Fibroblast of pulmonary artery (primary cell): ENCODE measurements around the gene LYST.

Experiments
- DNase-seq: peaks from one replicate; pipeline ENCODE4 v3.0.0-alpha.2; 2010; ENCODE audit warnings: low read depth
- H3K4me3 ChIP-seq: replicated peaks from 2 replicates; pipeline ENCODE4 v1.5.1; 2011; ENCODE audit warnings: low read depth, mild to moderate bottlenecking, control low read depth, low read length, moderate library complexity
- CTCF ChIP-seq: IDR thresholded peaks from 2 replicates; pipeline ENCODE4 v1.5.1; 2011; ENCODE audit warnings: mild to moderate bottlenecking, control low read depth, low read length, inconsistent platforms; ENCODE audit errors: missing control alignments

Gene LYST

GRCh38 chr1:235820061-235820460 lies 46.6 kb downstream of the LYST start:
- TF ChIP-seq CTCF: no peak
- no peak overlapping the region for H3K4me3 ChIP-seq
- DNase-seq: no peak

- DNase-seq: no peak
- TF ChIP-seq CTCF: no peak
Measured at GRCh38 chr1:235818632-235819136, 48.0 kb downstream of the LYST start.

DNA sequence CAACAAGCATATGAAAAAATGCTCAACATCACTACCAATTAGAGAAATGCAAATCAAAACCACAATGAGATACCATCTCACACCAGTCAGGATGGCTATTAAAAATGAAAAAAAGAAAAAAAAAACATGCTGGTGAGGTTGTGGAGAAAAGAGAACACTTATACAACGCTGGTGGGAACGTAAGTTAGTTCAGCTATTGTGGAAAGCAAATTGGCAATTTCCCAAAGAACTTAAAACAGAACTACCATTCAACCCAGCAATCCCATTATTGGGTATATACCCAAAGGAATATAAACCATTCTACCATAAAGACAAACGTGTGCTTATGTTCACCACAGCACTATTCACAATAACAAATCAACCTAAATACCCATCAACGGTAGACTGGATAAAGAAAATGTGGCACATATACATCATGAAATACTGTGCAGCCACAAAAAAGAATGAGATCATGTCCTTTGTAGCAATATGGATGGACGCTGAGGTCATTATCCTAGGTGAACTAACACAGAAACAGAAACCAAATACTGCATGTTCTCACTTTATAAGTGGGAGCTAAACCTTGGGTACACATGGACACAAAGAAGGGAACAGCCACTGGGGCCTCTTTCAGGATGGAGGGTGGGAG lies 49.5 kb downstream of the LYST start:
- no peak for TF ChIP-seq CTCF
- no peak overlapping the region for H3K4me3 ChIP-seq
- DNase-seq: no peak

More at GRCh38 chr1:235818632-235819136, 48.0 kb downstream of the LYST start:
- H3K4me3 ChIP-seq: no peak overlapping the region

DNA sequence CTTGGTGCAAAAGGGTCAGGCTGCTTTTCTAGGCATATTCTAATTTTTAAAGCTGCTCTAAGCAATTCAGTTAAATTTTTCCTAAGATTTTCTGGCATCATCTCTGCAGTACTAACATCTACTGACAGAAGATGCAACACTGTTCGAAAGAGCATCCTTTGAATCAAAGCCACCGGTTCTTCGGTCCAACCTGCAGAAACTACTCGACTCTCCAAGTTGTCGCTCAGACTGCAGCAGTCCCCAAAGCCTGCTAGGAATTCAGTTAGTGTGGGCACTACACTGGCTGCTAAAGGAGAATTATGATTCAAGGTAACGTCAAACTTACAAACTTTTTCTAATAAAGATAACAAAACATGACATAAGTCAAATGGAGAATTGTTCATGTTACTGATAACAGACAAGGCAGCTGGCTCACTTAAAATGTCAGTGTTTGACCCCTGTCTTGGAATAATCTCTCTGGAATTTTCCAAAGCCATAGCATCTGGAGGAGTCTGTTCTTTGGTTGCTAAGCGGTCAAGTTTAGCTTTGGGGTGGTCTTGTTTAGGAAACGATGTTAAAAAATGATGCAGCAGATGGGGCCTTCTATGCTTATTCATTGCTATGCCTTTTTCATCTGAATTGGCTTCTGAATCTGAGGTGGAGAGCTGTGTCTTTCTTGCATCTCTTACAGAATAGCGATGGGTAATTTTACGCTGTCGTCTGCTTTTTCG lies 56.9 kb downstream of the LYST start:
- H3K4me3 ChIP-seq: no peak overlapping the region
- DNase-seq: peak; percentile 70
- TF ChIP-seq CTCF: no peak

DNA sequence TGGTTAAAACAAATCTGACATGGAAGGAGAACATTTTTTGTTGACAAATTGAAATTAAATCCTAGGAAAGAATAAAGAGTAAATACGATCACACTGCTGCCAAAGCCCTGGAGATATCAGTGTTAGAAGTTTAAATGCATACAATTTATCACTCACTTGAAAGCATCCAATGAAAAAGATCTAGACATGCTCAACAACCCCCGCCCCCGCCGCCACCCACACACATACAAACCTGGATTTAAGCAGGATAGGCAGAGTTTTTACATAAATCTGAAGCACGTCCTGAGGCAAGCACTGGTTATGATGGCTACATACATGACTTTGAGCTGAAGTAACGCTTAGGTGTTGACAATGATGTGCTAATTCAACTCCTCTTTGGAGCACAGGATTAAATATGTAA lies 58.5 kb downstream of the LYST start:
- no peak overlapping the region for H3K4me3 ChIP-seq
- no peak for DNase-seq
- TF ChIP-seq CTCF: no peak

- DNase-seq: no peak
- TF ChIP-seq CTCF: no peak
Measured at GRCh38 chr1:235806123-235806522, 60.6 kb downstream of the LYST start.

More at GRCh38 chr1:235806123-235806522, 60.6 kb downstream of the LYST start:
- H3K4me3 ChIP-seq: no peak overlapping the region
